ENCODE results near the gene SCARB1. TPM values are rescaled to one million over a fixed set of nuclear protein-coding genes. Genes with fewer than 3 reads are reported as not detected.
A peak's percentile ranks its signal among the peaks of the same experiment; 100 is the strongest.

Gene SCARB1
- total and polyA plus RNA-seq, 2 of the 13 experiments (the other 11 are each of a cell fraction or from before 2014, with no cell fraction given), result 63.4 to 160 TPM

- TF ChIP-seq, protein P1, sequence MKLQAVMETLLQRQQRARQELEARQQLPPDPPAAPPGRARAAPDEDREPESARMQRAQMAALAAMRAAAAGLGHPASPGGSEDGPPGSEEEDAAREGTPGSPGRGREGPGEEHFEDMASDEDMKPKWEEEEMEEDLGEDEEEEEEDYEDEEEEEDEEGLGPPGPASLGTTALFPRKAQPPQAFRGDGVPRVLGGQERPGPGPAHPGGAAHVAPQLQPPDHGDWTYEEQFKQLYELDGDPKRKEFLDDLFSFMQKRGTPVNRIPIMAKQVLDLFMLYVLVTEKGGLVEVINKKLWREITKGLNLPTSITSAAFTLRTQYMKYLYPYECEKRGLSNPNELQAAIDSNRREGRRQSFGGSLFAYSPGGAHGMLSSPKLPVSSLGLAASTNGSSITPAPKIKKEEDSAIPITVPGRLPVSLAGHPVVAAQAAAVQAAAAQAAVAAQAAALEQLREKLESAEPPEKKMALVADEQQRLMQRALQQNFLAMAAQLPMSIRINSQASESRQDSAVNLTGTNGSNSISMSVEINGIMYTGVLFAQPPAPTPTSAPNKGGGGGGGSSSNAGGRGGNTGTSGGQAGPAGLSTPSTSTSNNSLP (IDR thresholded peaks at IDR 0.05; ENCODE audit: low read depth, low read length), result 0 out of 2 replicates have a peak, but pooled peaks have one; percentile 13
- no peak for TF ChIP-seq ZNF382 (CRISPR knock-in tag; IDR thresholded peaks at IDR 0.05; ENCODE audit: borderline replicate concordance)
- no peak for TF ChIP-seq REXO4 (CRISPR knock-in tag; IDR thresholded peaks at IDR 0.05; ENCODE audit: borderline replicate concordance)
- peak; percentile 85 for TF ChIP-seq ARID5B (CRISPR knock-in tag; IDR thresholded peaks at IDR 0.05)
- no peak for TF ChIP-seq ZNF570 (CRISPR knock-in tag; IDR thresholded peaks at IDR 0.05; ENCODE audit: borderline replicate concordance)
- TF ChIP-seq RXRB (CRISPR knock-in tag; IDR thresholded peaks at IDR 0.05; ENCODE audit: borderline replicate concordance), result peak; percentile 85
- peak; percentile 79; the same call in 1 of the 2 replicates for TF ChIP-seq MTERF4 (CRISPR knock-in tag; IDR thresholded peaks at IDR 0.05)
- TF ChIP-seq, protein P2, sequence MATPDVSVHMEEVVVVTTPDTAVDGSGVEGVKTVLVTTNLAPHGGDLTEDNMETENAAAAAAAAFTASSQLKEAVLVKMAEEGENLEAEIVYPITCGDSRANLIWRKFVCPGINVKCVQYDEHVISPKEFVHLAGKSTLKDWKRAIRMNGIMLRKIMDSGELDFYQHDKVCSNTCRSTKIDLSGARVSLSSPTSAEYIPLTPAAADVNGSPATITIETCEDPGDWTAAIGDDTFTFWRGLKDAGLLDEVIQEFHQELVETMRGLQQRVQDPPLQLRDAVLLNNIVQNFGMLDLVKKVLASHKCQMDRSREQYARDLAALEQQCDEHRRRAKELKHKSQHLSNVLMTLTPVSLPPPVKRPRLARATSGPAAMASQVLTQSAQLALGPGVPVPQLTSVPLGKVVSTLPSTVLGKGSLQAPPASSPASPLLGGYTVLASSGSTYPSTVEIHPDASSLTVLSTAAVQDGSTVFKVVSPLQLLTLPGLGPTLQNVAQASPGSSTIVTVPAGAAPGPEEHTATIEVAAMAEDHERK (CRISPR knock-in tag; IDR thresholded peaks at IDR 0.05; ENCODE audit: low read depth), result no peak
- TF ChIP-seq, protein P3, sequence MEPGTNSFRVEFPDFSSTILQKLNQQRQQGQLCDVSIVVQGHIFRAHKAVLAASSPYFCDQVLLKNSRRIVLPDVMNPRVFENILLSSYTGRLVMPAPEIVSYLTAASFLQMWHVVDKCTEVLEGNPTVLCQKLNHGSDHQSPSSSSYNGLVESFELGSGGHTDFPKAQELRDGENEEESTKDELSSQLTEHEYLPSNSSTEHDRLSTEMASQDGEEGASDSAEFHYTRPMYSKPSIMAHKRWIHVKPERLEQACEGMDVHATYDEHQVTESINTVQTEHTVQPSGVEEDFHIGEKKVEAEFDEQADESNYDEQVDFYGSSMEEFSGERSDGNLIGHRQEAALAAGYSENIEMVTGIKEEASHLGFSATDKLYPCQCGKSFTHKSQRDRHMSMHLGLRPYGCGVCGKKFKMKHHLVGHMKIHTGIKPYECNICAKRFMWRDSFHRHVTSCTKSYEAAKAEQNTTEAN (CRISPR knock-in tag; conservative IDR thresholded peaks at IDR 0.05), result 0 out of 2 replicates have a peak, but pooled peaks have one; percentile 24
- TF ChIP-seq SATB2 (CRISPR knock-in tag; IDR thresholded peaks at IDR 0.05), result no peak
- no peak; the same call in 1 of the 2 replicates for TF ChIP-seq ZNF605 (CRISPR knock-in tag; IDR thresholded peaks at IDR 0.05)
- TF ChIP-seq ZNF580 (CRISPR knock-in tag; IDR thresholded peaks at IDR 0.05; ENCODE audit: borderline replicate concordance, low read depth), result no peak; the same call in 1 of the 2 replicates
- TF ChIP-seq, protein P4, sequence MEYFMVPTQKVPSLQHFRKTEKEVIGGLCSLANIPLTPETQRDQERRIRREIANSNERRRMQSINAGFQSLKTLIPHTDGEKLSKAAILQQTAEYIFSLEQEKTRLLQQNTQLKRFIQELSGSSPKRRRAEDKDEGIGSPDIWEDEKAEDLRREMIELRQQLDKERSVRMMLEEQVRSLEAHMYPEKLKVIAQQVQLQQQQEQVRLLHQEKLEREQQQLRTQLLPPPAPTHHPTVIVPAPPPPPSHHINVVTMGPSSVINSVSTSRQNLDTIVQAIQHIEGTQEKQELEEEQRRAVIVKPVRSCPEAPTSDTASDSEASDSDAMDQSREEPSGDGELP (IDR thresholded peaks at IDR 0.05; ENCODE audit: borderline replicate concordance, low read depth), result peak; percentile 70; the same call in 1 of the 2 replicates
- TF ChIP-seq ZBTB7B (CRISPR knock-in tag; IDR thresholded peaks at IDR 0.05), result 0 out of 2 replicates have a peak, but pooled peaks have one; percentile 36
- no peak for TF ChIP-seq CBFB (CRISPR knock-in tag; IDR thresholded peaks at IDR 0.05)
- TF ChIP-seq ZNF589 (CRISPR knock-in tag; conservative IDR thresholded peaks at IDR 0.05), result no peak
Measured at GRCh38 chr12:124837958-124838803, 25.5 kb downstream of the SCARB1 start (continued).
